HepG2 (cell line): ENCODE measurements around the gene KRTAP1-5. TPM values are rescaled to one million over a fixed set of nuclear protein-coding genes. Genes with fewer than 3 reads are reported as not detected.
A peak's percentile ranks its signal among the peaks of the same experiment; 100 is the strongest.

ENCODE experiments used
- CC2D1A ChIP-seq: sonication (generic); formaldehyde crosslinking; IDR thresholded peaks from 2 replicates; pipeline ENCODE4 v1.8.1; 2023; ENCODE audit warnings: mild to moderate bottlenecking, missing genetic modification reagents
- ETV5 ChIP-seq: IDR thresholded peaks from 2 replicates; pipeline ENCODE4 v1.6.1; 2018; ENCODE audit warnings: missing biosample characterization, missing genetic modification reagents, inconsistent platforms, borderline replicate concordance
- EZH2 ChIP-seq: conservative IDR thresholded peaks from 2 replicates; pipeline ENCODE4 v1.6.1; 2012; ENCODE audit warnings: mild to moderate bottlenecking, low read depth, low read length, moderate library complexity
- FOXJ3 ChIP-seq: sonication (generic); formaldehyde crosslinking; IDR thresholded peaks from 2 replicates; pipeline ENCODE4 v1.4.0; 2020; ENCODE audit warnings: missing genetic modification reagents, mild to moderate bottlenecking, borderline replicate concordance
- GTF2F1 ChIP-seq: fragments of 150-350 bp; IDR thresholded peaks from 2 replicates; pipeline ENCODE4 v1.6.1; 2014; ENCODE audit warnings: low read length
- HOXD1 ChIP-seq: sonication (generic); formaldehyde crosslinking; IDR thresholded peaks from 2 replicates; pipeline ENCODE4 v1.5.0; 2020; ENCODE audit warnings: missing genetic modification reagents
- KAT7 ChIP-seq: IDR thresholded peaks from 2 replicates; pipeline ENCODE4 v1.6.1; 2018; ENCODE audit warnings: borderline replicate concordance, missing compliant biosample characterization
- MIER3 ChIP-seq: IDR thresholded peaks from 2 replicates; pipeline ENCODE4 v1.6.1; 2016; ENCODE audit warnings: missing compliant biosample characterization, borderline replicate concordance
- NR2C2 ChIP-seq: sonication (generic); formaldehyde crosslinking; IDR thresholded peaks from 2 replicates; pipeline ENCODE4 v1.4.0; 2020; ENCODE audit warnings: missing genetic modification reagents, mild to moderate bottlenecking, moderate library complexity, borderline replicate concordance
- RCOR2 ChIP-seq: IDR thresholded peaks from 2 replicates; pipeline ENCODE4 v1.6.1; 2016; ENCODE audit warnings: missing biosample characterization, missing genetic modification reagents
- SNAI1 ChIP-seq: sonication (generic); formaldehyde crosslinking; IDR thresholded peaks from 2 replicates; pipeline ENCODE4 v1.5.0; 2020; ENCODE audit warnings: mild to moderate bottlenecking, missing genetic modification reagents, borderline replicate concordance
- THYN1 ChIP-seq: sonication (generic); formaldehyde crosslinking; IDR thresholded peaks from 2 replicates; pipeline ENCODE4 v1.8.1; 2023; ENCODE audit warnings: low read depth, mild to moderate bottlenecking, moderate library complexity, missing genetic modification reagents, borderline replicate concordance
- ZFP36L1 ChIP-seq: sonication (generic); formaldehyde crosslinking; IDR thresholded peaks from 2 replicates; pipeline ENCODE4 v1.8.0; 2022; ENCODE audit warnings: mild to moderate bottlenecking, missing genetic modification reagents, moderate library complexity
- ZFP37 ChIP-seq: sonication (generic); formaldehyde crosslinking; IDR thresholded peaks from 2 replicates; pipeline ENCODE4 v1.4.0; 2020; ENCODE audit warnings: missing genetic modification reagents, borderline replicate concordance
- ZKSCAN5 ChIP-seq: sonication (generic); formaldehyde crosslinking; IDR thresholded peaks from 2 replicates; pipeline ENCODE4 v1.5.1; 2020; ENCODE audit warnings: mild to moderate bottlenecking, missing genetic modification reagents
- ZNF329 ChIP-seq: sonication (generic); formaldehyde crosslinking; IDR thresholded peaks from 2 replicates; pipeline ENCODE4 v1.9.0; 2021; ENCODE audit warnings: low read depth, mild to moderate bottlenecking, missing genetic modification reagents
- ZNF614 ChIP-seq: IDR thresholded peaks from 2 replicates; pipeline ENCODE4 v1.6.1; 2018; ENCODE audit warnings: missing biosample characterization, missing genetic modification reagents, inconsistent platforms, borderline replicate concordance
- ZNF616 ChIP-seq: sonication (generic); formaldehyde crosslinking; IDR thresholded peaks from 2 replicates; pipeline ENCODE4 v1.5.0; 2020; ENCODE audit warnings: low read depth, mild to moderate bottlenecking, missing genetic modification reagents
- ZNF777 ChIP-seq: sonication (generic); formaldehyde crosslinking; IDR thresholded peaks from 2 replicates; pipeline ENCODE4 v1.4.0; 2020; ENCODE audit warnings: missing genetic modification reagents
- polyA plus RNA-seq, 8 experiments: library from polyadenylated mRNA; depleted of rRNA in 3 of 8; stranded (reverse) in 7 of 8; unstranded in 1 of 8; fragments of >200 nt; fragmentation: Illumina TruSeq in 4 of 8; extraction: Trizol in 4 of 8; gene quantifications; 2 replicates each; pipeline versions ENCODE4 v1.2.1 to v1.2.3, GENCODE V29; 2011 to 2016; ENCODE audit warnings: low read depth in 4 of 8, missing spikeins in 1 of 8, mixed read lengths in 1 of 8; ENCODE audit not compliant: insufficient read depth in 1 of 8
- total RNA-seq, 5 experiments: library from RNA; depleted of rRNA; stranded (reverse); fragments of >200 nt; fragmentation: Illumina TruSeq; extraction: Trizol; gene quantifications; 2 replicates each; pipeline ENCODE4 v1.2.3, GENCODE V29; 2016; ENCODE audit warnings: low read depth in 1 of 5
- TF ChIP-seq, protein P1 (sequence below): sonication (generic); formaldehyde crosslinking; conservative IDR thresholded peaks from 2 replicates; pipeline ENCODE4 v1.5.0; 2020; ENCODE audit warnings: missing genetic modification reagents
- TF ChIP-seq, protein P2 (sequence below): IDR thresholded peaks from 2 replicates; pipeline ENCODE4 v1.6.1; 2016
- TF ChIP-seq, protein P3 (sequence below): sonication (generic); formaldehyde crosslinking; IDR thresholded peaks from 2 replicates; pipeline ENCODE4 v1.9.0; 2021; ENCODE audit warnings: missing genetic modification reagents, mild to moderate bottlenecking, borderline replicate concordance
- TF ChIP-seq, protein P4 (sequence below): sonication (generic); formaldehyde crosslinking; IDR thresholded peaks from 2 replicates; pipeline ENCODE4 v1.5.0; 2020; ENCODE audit warnings: mild to moderate bottlenecking, missing genetic modification reagents
- TF ChIP-seq, protein P5 (sequence below): sonication (generic); formaldehyde crosslinking; IDR thresholded peaks from 2 replicates; pipeline ENCODE4 v1.8.0; 2023; ENCODE audit warnings: mild to moderate bottlenecking, missing genetic modification reagents

Gene KRTAP1-5
- total and polyA plus RNA-seq, 2 of the 13 experiments (the other 11 are each of a cell fraction or from before 2014, with no cell fraction given), result 0.09 TPM; not detected in 1

DNA sequence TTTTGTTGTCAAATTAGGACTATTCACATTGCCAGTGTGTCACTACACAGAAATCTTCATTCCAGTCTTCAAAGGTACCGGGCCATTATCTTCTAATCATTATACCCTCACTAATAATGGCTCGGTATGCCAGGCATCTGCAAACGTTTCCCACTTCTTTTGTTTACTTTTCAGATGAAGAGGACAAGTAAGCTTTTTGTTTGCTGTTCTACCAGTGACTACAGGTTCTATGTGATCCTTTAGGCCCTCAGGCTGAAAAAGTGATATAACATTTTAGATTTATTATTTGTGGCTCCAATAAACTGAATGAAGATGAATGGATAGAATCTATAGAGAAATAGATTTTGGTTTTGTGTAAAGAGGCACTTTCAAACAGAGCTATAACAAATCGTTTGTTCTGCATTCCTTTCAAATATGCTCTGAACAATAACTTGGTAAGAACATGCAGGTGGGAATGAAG, 17.7 kb downstream of the KRTAP1-5 start (continued):
- TF ChIP-seq, protein P1, sequence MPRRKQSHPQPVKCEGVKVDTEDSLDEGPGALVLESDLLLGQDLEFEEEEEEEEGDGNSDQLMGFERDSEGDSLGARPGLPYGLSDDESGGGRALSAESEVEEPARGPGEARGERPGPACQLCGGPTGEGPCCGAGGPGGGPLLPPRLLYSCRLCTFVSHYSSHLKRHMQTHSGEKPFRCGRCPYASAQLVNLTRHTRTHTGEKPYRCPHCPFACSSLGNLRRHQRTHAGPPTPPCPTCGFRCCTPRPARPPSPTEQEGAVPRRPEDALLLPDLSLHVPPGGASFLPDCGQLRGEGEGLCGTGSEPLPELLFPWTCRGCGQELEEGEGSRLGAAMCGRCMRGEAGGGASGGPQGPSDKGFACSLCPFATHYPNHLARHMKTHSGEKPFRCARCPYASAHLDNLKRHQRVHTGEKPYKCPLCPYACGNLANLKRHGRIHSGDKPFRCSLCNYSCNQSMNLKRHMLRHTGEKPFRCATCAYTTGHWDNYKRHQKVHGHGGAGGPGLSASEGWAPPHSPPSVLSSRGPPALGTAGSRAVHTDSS, result no peak
- no peak for TF ChIP-seq ZNF616 (CRISPR knock-in tag)
- TF ChIP-seq ZKSCAN5 (CRISPR knock-in tag), result no peak
- no peak for TF ChIP-seq EZH2
- TF ChIP-seq HOXD1 (CRISPR knock-in tag), result peak; percentile 76
- TF ChIP-seq, protein P2, sequence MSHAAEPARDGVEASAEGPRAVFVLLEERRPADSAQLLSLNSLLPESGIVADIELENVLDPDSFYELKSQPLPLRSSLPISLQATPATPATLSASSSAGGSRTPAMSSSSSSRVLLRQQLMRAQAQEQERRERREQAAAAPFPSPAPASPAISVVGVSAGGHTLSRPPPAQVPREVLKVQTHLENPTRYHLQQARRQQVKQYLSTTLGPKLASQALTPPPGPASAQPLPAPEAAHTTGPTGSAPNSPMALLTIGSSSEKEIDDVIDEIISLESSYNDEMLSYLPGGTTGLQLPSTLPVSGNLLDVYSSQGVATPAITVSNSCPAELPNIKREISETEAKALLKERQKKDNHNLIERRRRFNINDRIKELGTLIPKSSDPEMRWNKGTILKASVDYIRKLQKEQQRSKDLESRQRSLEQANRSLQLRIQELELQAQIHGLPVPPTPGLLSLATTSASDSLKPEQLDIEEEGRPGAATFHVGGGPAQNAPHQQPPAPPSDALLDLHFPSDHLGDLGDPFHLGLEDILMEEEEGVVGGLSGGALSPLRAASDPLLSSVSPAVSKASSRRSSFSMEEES, result peak; percentile 68
- TF ChIP-seq MIER3, result no peak
- no peak for TF ChIP-seq THYN1
- TF ChIP-seq ZNF614, result peak; percentile 66; the same call in 1 of the 2 replicates
- TF ChIP-seq KAT7 (CRISPR knock-in tag), result no peak
- TF ChIP-seq, protein P3, sequence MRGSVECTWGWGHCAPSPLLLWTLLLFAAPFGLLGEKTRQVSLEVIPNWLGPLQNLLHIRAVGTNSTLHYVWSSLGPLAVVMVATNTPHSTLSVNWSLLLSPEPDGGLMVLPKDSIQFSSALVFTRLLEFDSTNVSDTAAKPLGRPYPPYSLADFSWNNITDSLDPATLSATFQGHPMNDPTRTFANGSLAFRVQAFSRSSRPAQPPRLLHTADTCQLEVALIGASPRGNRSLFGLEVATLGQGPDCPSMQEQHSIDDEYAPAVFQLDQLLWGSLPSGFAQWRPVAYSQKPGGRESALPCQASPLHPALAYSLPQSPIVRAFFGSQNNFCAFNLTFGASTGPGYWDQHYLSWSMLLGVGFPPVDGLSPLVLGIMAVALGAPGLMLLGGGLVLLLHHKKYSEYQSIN (CRISPR knock-in tag), result no peak
- TF ChIP-seq, protein P4, sequence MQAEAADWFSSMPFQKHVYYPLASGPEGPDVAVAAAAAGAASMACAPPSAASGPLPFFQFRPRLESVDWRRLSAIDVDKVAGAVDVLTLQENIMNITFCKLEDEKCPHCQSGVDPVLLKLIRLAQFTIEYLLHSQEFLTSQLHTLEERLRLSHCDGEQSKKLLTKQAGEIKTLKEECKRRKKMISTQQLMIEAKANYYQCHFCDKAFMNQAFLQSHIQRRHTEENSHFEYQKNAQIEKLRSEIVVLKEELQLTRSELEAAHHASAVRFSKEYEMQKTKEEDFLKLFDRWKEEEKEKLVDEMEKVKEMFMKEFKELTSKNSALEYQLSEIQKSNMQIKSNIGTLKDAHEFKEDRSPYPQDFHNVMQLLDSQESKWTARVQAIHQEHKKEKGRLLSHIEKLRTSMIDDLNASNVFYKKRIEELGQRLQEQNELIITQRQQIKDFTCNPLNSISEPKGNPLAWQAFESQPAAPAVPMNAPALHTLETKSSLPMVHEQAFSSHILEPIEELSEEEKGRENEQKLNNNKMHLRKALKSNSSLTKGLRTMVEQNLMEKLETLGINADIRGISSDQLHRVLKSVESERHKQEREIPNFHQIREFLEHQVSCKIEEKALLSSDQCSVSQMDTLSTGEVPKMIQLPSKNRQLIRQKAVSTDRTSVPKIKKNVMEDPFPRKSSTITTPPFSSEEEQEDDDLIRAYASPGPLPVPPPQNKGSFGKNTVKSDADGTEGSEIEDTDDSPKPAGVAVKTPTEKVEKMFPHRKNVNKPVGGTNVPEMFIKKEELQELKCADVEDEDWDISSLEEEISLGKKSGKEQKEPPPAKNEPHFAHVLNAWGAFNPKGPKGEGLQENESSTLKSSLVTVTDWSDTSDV, result no peak
- TF ChIP-seq CC2D1A (CRISPR knock-in tag), result no peak
- no peak for TF ChIP-seq SNAI1 (CRISPR knock-in tag)
- TF ChIP-seq NR2C2 (CRISPR knock-in tag), result no peak
- TF ChIP-seq ETV5 (CRISPR knock-in tag), result peak; percentile 58; the same call in 1 of the 2 replicates
- TF ChIP-seq ZNF777, result 0 out of 2 replicates have a peak, but pooled peaks have one; percentile 27
- peak; percentile 91 for TF ChIP-seq FOXJ3 (CRISPR knock-in tag)
- no peak for TF ChIP-seq ZFP37 (CRISPR knock-in tag)
- TF ChIP-seq ZFP36L1, result no peak
- peak; percentile 88 for TF ChIP-seq RCOR2 (CRISPR knock-in tag)
- no peak for TF ChIP-seq ZNF329 (CRISPR knock-in tag)
- no peak for TF ChIP-seq GTF2F1
- TF ChIP-seq, protein P5, sequence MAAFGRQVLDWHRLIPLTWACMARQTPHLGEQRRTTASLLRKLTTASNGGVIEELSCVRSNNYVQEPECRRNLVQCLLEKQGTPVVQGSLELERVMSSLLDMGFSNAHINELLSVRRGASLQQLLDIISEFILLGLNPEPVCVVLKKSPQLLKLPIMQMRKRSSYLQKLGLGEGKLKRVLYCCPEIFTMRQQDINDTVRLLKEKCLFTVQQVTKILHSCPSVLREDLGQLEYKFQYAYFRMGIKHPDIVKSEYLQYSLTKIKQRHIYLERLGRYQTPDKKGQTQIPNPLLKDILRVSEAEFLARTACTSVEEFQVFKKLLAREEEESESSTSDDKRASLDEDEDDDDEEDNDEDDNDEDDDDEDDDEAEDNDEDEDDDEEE (CRISPR knock-in tag), result no peak
